Omental fat pad (tissue), 4 donors: Measurements from ENCODE around the gene UGT1A8. TPM values are rescaled to one million over a fixed set of nuclear protein-coding genes. Genes with fewer than 3 reads are reported as not detected.

Source experiments
- ATAC-seq: fragments of 150-250 bp; one replicate; pipeline ENCODE4 v1.9.1; 2016; ENCODE audit warnings: mild to moderate bottlenecking, moderate library complexity; ENCODE audit not compliant: low FRiP score
- DNase-seq: peaks from one replicate; pipeline ENCODE4 v3.0.0-alpha.2; 2019; ENCODE audit warnings: low spot score
- CTCF ChIP-seq, 3 donors: fragments of 450-650 bp; IDR thresholded peaks; one replicate each; pipeline ENCODE4 v1.5.1; 2016 to 2017; ENCODE audit warnings: antibody characterized with exemption in 3 of 3, mild to moderate bottlenecking in 3 of 3, moderate library complexity in 2 of 3
- total RNA-seq, 4 donors: library from RNA; depleted of rRNA; stranded (reverse); fragments of >200 nt; gene quantifications; one replicate each; pipeline ENCODE4 v1.1.0, GENCODE V29; 2016

The UGT1A8 gene
- total RNA-seq, 4 donors from 2014 or later: not detected

DNA sequence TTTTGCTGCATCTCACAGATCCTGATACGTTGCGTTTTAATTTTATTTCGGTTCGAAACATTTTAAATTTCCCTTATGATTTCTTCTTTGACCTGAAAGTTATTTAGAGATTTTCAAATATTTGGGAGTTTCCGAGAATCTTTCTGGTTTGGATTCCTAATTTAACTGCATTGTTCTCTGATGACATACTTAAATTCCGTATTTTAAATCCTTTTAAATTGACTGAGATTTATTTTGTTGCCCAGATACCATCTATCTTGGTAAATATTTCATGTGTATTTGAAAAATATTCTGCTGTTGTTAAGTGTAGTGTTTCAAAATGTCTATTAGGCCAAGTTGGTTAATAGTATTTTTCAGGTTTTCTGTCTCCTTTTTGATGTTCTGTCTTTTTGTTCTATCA lies 198.4 kb downstream of the UGT1A8 start:
- TF ChIP-seq CTCF (IDR thresholded peaks at IDR 0.05): no peak
- no peak for ATAC-seq
- DNase-seq: no peak

- DNase-seq (no peak), ATAC-seq (no peak)
- TF ChIP-seq CTCF (IDR thresholded peaks at IDR 0.05): no peak
Measured at GRCh38 chr2:233816334-233816733, 198.9 kb downstream of the UGT1A8 start.

GRCh38 chr2:233816771-233817170 lies 199.3 kb downstream of the UGT1A8 start:
- ATAC-seq (no peak), DNase-seq (no peak)
- TF ChIP-seq CTCF (IDR thresholded peaks at IDR 0.05): no peak

DNA sequence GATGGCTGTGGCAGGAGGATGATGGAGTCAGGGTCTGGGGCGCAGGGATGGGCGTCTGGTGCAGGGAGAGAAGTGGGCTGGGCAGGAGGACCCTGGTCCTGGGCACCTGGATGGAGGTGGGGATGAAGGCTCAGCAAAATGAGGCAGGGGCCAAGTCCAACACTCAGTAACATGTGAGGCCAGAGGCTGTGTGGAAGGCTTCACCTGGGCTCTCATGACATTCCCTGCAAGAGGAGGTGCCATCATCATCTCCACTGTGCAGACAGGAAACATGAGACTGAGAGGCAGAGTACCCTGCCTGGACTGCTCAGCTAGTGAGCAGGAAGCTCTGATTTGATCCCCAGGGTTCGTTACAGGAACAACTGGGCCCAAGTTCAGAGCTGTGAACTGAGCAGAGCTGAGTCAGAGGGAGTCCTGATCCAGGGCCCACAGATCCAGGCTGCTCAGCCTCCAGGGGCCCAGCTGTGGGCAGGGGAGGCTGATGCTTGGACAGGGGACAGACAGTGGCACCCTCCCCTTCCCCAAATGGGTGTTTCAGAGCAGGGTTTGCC lies 200.0 kb downstream of the UGT1A8 start:
- TF ChIP-seq CTCF (IDR thresholded peaks at IDR 0.05): no peak
- DNase-seq: peak; percentile 8
- ATAC-seq: no peak

DNA sequence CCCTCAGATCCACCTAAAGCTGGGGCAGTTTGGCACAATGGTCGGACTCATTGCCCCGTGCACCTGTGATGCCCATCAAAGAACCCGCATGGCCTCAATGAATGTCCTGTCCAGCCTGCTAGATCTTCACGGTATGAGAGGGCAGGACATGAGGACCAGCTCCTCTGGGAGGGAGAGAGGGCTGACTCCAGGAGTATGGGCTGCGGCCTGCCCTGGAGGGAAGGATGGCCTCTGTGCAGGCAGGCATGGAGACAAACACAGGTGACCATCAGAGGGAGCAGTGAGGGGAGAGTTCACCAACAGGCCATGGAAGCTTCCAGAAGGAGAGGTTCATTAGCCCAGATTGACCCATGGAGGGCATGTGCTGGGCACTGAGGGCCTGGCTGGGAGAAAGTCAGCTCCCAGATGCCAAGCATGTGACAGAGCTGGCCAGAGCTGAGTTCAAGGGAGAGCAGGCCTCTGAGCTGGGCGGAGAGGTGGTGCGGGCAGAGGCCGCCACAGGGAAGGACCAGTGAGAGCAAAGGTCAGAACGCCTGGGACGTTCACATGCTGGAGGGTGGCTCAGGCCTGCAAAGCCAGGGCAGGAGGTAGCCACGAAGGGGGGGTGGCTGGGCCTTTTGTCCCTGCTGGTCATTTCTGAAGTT lies 200.7 kb downstream of the UGT1A8 start:
- DNase-seq (no peak), ATAC-seq (no peak)
- TF ChIP-seq CTCF (IDR thresholded peaks at IDR 0.05): no peak

GRCh38 chr2:233818639-233819621 lies 201.5 kb downstream of the UGT1A8 start:
- DNase-seq (no peak), ATAC-seq (no peak)
- TF ChIP-seq CTCF (IDR thresholded peaks at IDR 0.05): no peak
